Thymus (tissue), 11 donors: Measurements from ENCODE around the gene MRNIP. TPM values are rescaled to one million over a fixed set of nuclear protein-coding genes. Genes with fewer than 3 reads are reported as not detected.

Experiments used
- DNase-seq, 9 donors: peaks; one replicate each; pipeline ENCODE4 v3.0.0-alpha.2; 2013; ENCODE audit warnings: low spot score in 9 of 9, low read depth in 6 of 9, missing footprints in 1 of 9
- H3K27ac ChIP-seq, 2 donors: one replicate each; pipeline ENCODE4 v1.5.1; 2013; ENCODE audit warnings: control low read depth in 1 of 2, low read depth in 1 of 2, low read length in 1 of 2, mild to moderate bottlenecking in 1 of 2, moderate library complexity in 1 of 2
- H3K27me3 ChIP-seq, 2 donors: one replicate each; pipeline ENCODE4 v1.5.1; 2013; ENCODE audit warnings: low read length in 1 of 2; ENCODE audit not compliant: control insufficient read depth in 2 of 2, insufficient read depth in 1 of 2
- H3K36me3 ChIP-seq, 2 donors: one replicate each; pipeline ENCODE4 v1.5.1; 2013; ENCODE audit warnings: low read length in 1 of 2, mild to moderate bottlenecking in 1 of 2, moderate library complexity in 1 of 2; ENCODE audit not compliant: control insufficient read depth in 2 of 2, insufficient read depth in 2 of 2
- H3K4me1 ChIP-seq, 2 donors: one replicate each; pipeline ENCODE4 v1.5.1; 2013; ENCODE audit warnings: low read length in 2 of 2; ENCODE audit not compliant: control insufficient read depth in 2 of 2, insufficient read depth in 2 of 2
- H3K4me3 ChIP-seq, 2 donors: one replicate each; pipeline ENCODE4 v1.5.1; 2013; ENCODE audit warnings: low read length in 2 of 2, control low read depth in 1 of 2, mild to moderate bottlenecking in 1 of 2
- H3K9me3 ChIP-seq, 2 donors: one replicate each; pipeline ENCODE4 v1.5.1; 2013; ENCODE audit warnings: low read length in 1 of 2, mild to moderate bottlenecking in 1 of 2; ENCODE audit not compliant: control insufficient read depth in 2 of 2, insufficient read depth in 1 of 2
- WGBS: extraction: QIAGEN DNeasy Blood & Tissue Kit; methylation state at CpG from one replicate; pipeline ENCODE4 v1.1.7; 2013; 5-methylcytosine and 5-hydroxymethylcytosine counted together
- polyA plus RNA-seq: library from polyadenylated mRNA; stranded (reverse); fragments of 200-250 nt; gene quantifications from one replicate; pipeline ENCODE4 v1.2.3, GENCODE V29; 2013
- total RNA-seq: library from RNA; stranded (reverse); fragments of 120-200 nt; gene quantifications from one replicate; pipeline ENCODE4 v1.2.4, GENCODE V29; 2013
- donor health status: healthy.

MRNIP gene
- total and polyA plus RNA-seq, 2 donors, result 10.2 to 43.9 TPM

GRCh38 chr5:179816796-179817469 lies 41.7 kb downstream of the MRNIP start:
- DNase-seq, result no peak
- Histone ChIP-seq H3K27me3 (peaks cover 28 to 52% of the 10 kb centered on the region in 2 donors), H3K4me3 (peak overlapping the region in 1 of 2 donors; percentile 29), H3K4me1 (peaks cover 7 to 34% of the 10 kb centered on the region in 2 donors), H3K9me3 (no peaks in the 10 kb centered on the region), H3K36me3 (peaks cover 6 to 20% of the 10 kb centered on the region in 2 donors), H3K27ac (no peak overlapping the region)
- WGBS, result 4% methylated on average over 72 of the region's 72 CpGs

- Histone ChIP-seq H3K27me3 (peaks cover 28 to 52% of the 10 kb centered on the region in 2 donors), H3K36me3 (peaks cover 8 to 21% of the 10 kb centered on the region in 2 donors), H3K27ac (no peak overlapping the region), H3K9me3 (no peaks in the 10 kb centered on the region), H3K4me1 (peaks cover 7 to 29% of the 10 kb centered on the region in 2 donors), H3K4me3 (peak overlapping the region in 1 of 2 donors; percentile 29)
- WGBS, result 73% methylated on average over 23 of the region's 23 CpGs
- no peak for DNase-seq
Observed at GRCh38 chr5:179816401-179816795, 42.2 kb downstream of the MRNIP start.

DNA sequence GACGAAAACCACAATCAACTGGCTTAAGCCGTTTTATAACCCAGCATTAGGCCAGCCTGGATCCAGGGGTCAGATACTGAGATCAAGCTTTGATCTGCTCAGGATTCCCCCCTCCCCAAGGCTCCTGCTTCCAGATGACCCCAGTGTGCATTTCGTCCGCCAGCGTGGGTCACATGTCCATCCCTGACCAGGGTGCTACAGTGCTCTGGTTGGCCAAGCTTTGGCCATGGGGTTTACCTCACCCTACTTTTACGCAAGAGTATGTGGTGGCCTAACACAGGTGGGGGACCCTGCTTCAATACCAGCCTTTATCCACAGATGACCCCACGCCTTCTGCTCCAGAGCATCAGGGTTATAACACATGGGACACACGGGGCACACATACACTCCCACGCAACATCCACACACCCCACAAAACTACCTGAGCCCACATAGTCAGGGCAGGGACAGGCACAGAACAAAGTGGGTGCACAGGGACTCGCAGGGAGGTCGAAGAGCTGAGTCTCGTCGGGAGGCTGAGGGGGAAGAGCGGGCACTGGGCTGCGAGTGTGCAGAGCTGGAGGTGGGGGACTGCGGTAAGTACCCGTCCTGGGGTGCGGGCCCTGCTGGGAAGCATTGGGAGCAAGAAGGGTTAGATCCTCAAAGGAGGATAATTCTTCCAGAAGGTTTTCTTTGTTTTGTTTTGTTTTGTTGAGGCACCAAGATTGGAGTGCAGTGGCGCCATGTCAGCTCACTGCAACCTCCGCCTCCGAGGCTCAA lies 42.9 kb downstream of the MRNIP start:
- peaks cover 28 to 52% of the 10 kb centered on the region in 2 donors for H3K27me3 ChIP-seq

DNA sequence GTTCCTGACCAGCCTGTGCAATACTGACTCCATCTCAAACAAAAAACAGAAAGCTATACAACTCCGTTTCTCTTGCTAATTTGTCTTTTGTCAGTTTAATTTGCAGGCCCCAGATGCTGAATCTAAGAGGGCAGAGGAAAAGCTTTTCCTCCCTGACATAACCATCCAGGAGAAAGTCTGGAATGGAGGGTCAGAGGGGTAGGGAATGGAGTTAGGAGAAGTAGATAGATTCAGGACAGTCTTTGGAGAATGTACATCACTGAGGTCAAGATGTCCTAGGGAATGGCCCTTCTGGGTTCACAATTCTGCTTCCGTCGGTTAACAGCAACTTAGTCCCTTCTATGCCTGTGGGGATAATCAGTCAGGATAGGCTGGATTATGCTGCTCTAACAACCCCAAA lies 44.5 kb downstream of the MRNIP start:
- Histone ChIP-seq H3K4me3 (no peak overlapping the region), H3K36me3 (peaks cover 12 to 21% of the 10 kb centered on the region in 2 donors), H3K9me3 (peaks cover 0 to 5% of the 10 kb centered on the region in 2 donors), H3K4me1 (peaks cover 0 to 13% of the 10 kb centered on the region in 2 donors), H3K27ac (no peak overlapping the region), H3K27me3 (peaks cover 21 to 37% of the 10 kb centered on the region in 2 donors)
- WGBS, result 94% methylated on average over 3 of the region's 3 CpGs
- DNase-seq, result no peak

More for the DNA sequence above, 42.9 kb downstream of the MRNIP start:
- Histone ChIP-seq H3K9me3 (peaks cover 0 to 5% of the 10 kb centered on the region in 2 donors), H3K4me3 (no peak overlapping the region), H3K4me1 (peaks cover 7 to 29% of the 10 kb centered on the region in 2 donors), H3K27ac (no peak overlapping the region), H3K36me3 (peaks cover 12 to 21% of the 10 kb centered on the region in 2 donors)
- no peak for DNase-seq
- 95% methylated on average over 21 of the region's 21 CpGs for WGBS

DNA sequence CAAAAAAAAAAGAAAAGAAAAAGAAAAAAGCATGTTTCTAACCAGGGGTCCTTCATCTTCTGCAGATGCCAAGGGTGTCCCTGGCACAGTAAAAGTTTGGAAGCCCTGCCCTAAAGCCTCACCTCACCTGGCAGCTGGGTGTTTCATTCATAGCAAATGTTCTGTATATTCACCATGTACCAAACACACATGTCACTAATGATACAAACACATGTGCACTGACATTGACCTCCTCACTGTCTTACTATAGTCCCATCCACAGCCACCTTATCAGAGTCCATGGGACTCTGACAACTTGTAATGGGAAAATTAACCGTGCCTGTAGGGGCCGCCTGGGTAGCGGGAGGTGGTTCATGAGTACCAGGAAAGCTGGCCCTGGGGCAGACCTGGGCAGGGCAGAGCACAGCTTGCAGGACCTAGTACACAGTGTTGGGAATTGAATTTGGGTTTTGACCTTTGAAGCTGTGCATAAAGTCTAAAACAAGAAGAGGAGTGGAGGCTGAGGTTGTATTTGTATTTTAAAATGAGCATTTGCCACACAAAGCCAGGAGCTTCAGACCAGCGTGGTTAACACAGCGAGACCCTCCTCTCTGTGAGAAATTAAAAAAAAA lies 45.5 kb downstream of the MRNIP start:
- H3K36me3 ChIP-seq, result peaks cover 12 to 21% of the 10 kb centered on the region in 2 donors
- no peak overlapping the region for H3K4me3 ChIP-seq
- H3K27ac ChIP-seq, result no peak overlapping the region
- H3K4me1 ChIP-seq, result peaks cover 0 to 4% of the 10 kb centered on the region in 2 donors
- 97% methylated on average over 5 of the region's 5 CpGs for WGBS
- no peak for DNase-seq
- peaks cover 0 to 5% of the 10 kb centered on the region in 2 donors for H3K9me3 ChIP-seq
- peaks cover 14 to 27% of the 10 kb centered on the region in 2 donors for H3K27me3 ChIP-seq

DNA sequence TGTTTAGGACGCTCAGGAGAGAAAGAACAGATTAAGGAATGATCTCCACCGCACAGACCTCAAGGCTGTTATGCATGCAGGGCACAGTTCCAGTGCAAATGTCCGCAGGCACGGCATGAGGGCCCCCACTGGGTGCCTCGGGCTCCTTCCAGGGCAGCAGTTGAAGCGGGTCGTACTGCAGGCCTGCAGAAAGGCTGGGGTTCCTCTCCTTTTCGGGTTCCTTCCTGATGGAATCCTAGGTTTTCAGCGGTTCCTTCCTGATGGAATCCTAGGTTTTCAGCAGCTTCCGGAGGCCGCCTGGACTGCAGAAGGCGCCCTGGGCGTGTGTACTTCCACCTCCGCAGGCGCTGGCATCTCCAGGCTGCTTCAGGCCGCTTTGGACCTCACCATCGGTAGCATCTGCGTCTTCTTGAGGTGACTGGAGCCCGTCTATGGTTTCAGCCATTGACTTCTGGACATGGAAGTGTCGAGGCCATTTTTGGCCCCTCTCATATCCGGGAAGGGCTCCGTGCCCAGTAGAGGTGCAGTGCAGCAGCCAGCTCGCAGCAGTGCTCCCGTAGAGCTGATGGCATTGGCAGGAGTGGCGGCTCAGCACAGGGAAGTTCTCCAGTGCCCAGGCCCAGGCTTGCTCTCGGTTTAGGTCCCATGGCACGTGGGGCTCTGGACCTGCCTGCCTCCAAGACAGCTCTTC lies 46.3 kb downstream of the MRNIP start:
- Histone ChIP-seq H3K4me1 (peaks cover 3 to 5% of the 10 kb centered on the region in 2 donors), H3K27ac (no peak overlapping the region), H3K36me3 (peaks cover 12 to 21% of the 10 kb centered on the region in 2 donors), H3K27me3 (peaks cover 8 to 21% of the 10 kb centered on the region in 2 donors), H3K4me3 (no peak overlapping the region), H3K9me3 (peaks cover 0 to 5% of the 10 kb centered on the region in 2 donors)
- WGBS, result 98% methylated on average over 27 of the region's 27 CpGs
- DNase-seq, result no peak

GRCh38 chr5:179806250-179807048 lies 52.2 kb downstream of the MRNIP start, which contains the start of gene MGAT4B:
TSS of gene MGAT4B (minus strand) at chr5:179806866. CDS start at chr5:179806583, 283 bp downstream.
- 1% methylated on average over 108 of the region's 108 CpGs for WGBS
- H3K27ac ChIP-seq, result peak within 1 kb of the TSS; percentile 17 to 90
- H3K27me3 ChIP-seq, result peaks cover 0 to 10% of the 10 kb centered on the region in 2 donors
- DNase-seq, result peak in 2 of 9 donors; percentile 58 to 74
- H3K4me3 ChIP-seq, result peak within 1 kb of the TSS; percentile 57 to 99
- peaks cover 0 to 5% of the 10 kb centered on the region in 2 donors for H3K9me3 ChIP-seq
- H3K36me3 ChIP-seq, result peaks cover 0 to 4% of the 10 kb centered on the region in 2 donors
- peaks cover 16 to 42% of the 10 kb centered on the region in 2 donors for H3K4me1 ChIP-seq
